Left lung (tissue), 10 donors: Measurements from ENCODE around the gene RASGRP2. TPM values are rescaled to one million over a fixed set of nuclear protein-coding genes. Genes with fewer than 3 reads are reported as not detected.

Experiments used
- ATAC-seq: fragments of 200-7000 bp; cut with Tn5 transposase; one replicate; pipeline ENCODE4 v1.9.1; 2020; ENCODE audit warnings: moderate library complexity
- DNase-seq, 4 donors: peaks; one replicate each; pipeline ENCODE4 v3.0.0-alpha.2; 2013 to 2020
- H3K27ac ChIP-seq, 2 donors: fragments of 200-600 bp; sonication (generic) in 1 of 2; one replicate each; pipeline versions ENCODE4 v1.5.0 to v1.8.0; 2020 to 2021
- H3K27me3 ChIP-seq, 2 donors: fragments of 200-600 bp; sonication (generic) in 1 of 2; one replicate each; pipeline versions ENCODE4 v1.5.0 to v1.8.0; 2020 to 2021
- H3K36me3 ChIP-seq, 2 donors: fragments of 200-600 bp; sonication (generic) in 1 of 2; one replicate each; pipeline versions ENCODE4 v1.5.0 to v1.8.0; 2020 to 2021
- H3K4me1 ChIP-seq, 2 donors: fragments of 200-600 bp; one replicate each; pipeline ENCODE4 v1.8.0; 2021
- H3K4me3 ChIP-seq, 2 donors: fragments of 200-600 bp; sonication (generic) in 1 of 2; one replicate each; pipeline versions ENCODE4 v1.5.0 to v1.8.0; 2020 to 2021; ENCODE audit warnings: mild to moderate bottlenecking in 1 of 2
- H3K9me3 ChIP-seq, 2 donors: fragments of 200-600 bp; sonication (generic) in 1 of 2; one replicate each; pipeline versions ENCODE4 v1.5.0 to v1.8.0; 2020 to 2021
- CTCF ChIP-seq, 2 donors: fragments of 200-600 bp; sonication (generic) in 1 of 2; IDR thresholded peaks; one replicate each; pipeline versions ENCODE4 v1.5.0 to v1.8.0; 2021; ENCODE audit warnings: antibody characterized with exemption in 2 of 2
- intact Hi-C, 2 donors: fragments of 100-400 bp; cut with DNase I; formaldehyde crosslinking; loops; one replicate each; pipeline versions ENCODE4 v1.11.2 to v1.14.2; 2022
- polyA plus RNA-seq, 6 donors: library from polyadenylated mRNA; unstranded; fragments of 120-200 nt; gene quantifications; one replicate each; pipeline ENCODE4 v1.2.1, GENCODE V29; 2013; ENCODE audit not compliant: insufficient read length in 6 of 6
- total RNA-seq, 2 donors: library from RNA; stranded (reverse); fragmentation: NEBNext Ultra II Directional; extraction: Animal tissue kit (Norgen Biotek cat#: 25700); gene quantifications; one replicate each; pipeline ENCODE4 v1.2.1, GENCODE V29; 2021
- donor health status: DM: no; HTN: yes; CAD: no.
- donor health status: DM: no; HTN: no; CAD: no.

The RASGRP2 gene
- total and polyA plus RNA-seq, 8 donors = 9.0 to 35.3 (median 9.9) TPM

GRCh38 chr11:64747961-64748665, 4.2 kb upstream of the RASGRP2 start:
- no peak for TF ChIP-seq CTCF (IDR thresholded peaks at IDR 0.05)
- peaks cover 17 to 31% of the 10 kb centered on the region in 2 donors for H3K4me1 ChIP-seq
- H3K4me3 ChIP-seq = no peak overlapping the region
- H3K27me3 ChIP-seq = peaks cover 5 to 29% of the 10 kb centered on the region in 2 donors
- no peak for DNase-seq
- ATAC-seq = no peak
- peaks cover 0 to 5% of the 10 kb centered on the region in 2 donors for H3K36me3 ChIP-seq
- H3K27ac ChIP-seq = no peak overlapping the region
- no peaks in the 10 kb centered on the region for H3K9me3 ChIP-seq
- intact Hi-C loops = no loop called here

DNA sequence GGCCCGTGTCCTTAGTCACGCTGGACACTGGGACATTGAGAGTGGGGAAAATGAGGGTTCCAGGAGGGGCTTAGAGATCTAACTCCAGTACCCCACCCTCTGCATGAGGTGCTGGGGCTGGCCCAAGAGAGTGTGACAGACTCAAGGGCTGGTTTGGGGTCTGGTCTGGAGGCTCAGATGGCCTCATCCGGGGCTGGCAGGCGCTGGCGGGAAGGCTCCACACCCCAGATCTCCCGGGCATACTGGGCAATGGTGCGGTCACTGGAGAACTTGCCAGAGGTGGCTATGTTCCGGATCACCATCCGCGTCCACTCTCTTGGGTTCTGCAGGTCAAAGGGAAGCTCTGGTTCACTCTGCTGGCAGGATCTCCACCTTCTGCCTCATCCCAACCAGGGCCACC, 2.5 kb upstream of the RASGRP2 start:
- DNase-seq = no peak
- Histone ChIP-seq H3K36me3 (peaks cover 0 to 5% of the 10 kb centered on the region in 2 donors), H3K4me1 (peaks cover 27 to 47% of the 10 kb centered on the region in 2 donors), H3K27me3 (peaks cover 5 to 46% of the 10 kb centered on the region in 2 donors), H3K27ac (peak overlapping the region; percentile 88 to 99), H3K4me3 (no peak overlapping the region), H3K9me3 (no peaks in the 10 kb centered on the region)
- no peak for ATAC-seq
- TF ChIP-seq CTCF (IDR thresholded peaks at IDR 0.05) = no peak
- intact Hi-C loops = no loop called here

GRCh38 chr11:64745521-64746328, 1.8 kb upstream of the RASGRP2 start:
- DNase-seq (peak; percentile 19 to 95 (median 72)), ATAC-seq (peak; percentile 54)
- Histone ChIP-seq H3K4me1 (peaks cover 27 to 53% of the 10 kb centered on the region in 2 donors), H3K27me3 (peaks cover 5 to 53% of the 10 kb centered on the region in 2 donors), H3K36me3 (peaks cover 0 to 6% of the 10 kb centered on the region in 2 donors), H3K4me3 (peak overlapping the region; percentile 28 to 59), H3K9me3 (no peaks in the 10 kb centered on the region), H3K27ac (peak overlapping the region; percentile 88 to 99)
- no peak for TF ChIP-seq CTCF (IDR thresholded peaks at IDR 0.05)
- intact Hi-C loops = no loop called here

DNA sequence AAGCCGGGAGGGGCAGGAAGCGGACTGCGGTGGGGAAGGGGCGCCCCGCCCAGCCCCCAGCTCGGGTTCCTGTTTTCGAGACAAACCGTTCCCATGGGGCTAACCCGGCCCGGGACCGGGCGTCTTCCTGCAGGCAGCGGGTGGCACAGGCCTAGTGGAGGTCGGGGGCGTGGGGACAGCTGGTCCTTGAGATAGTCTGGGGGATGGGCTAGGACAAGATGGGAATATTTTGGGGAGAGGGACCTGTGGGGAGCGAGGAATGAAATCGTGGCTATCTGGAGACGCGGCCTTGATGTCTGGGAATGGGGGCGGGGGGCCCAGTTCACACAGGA, 1.2 kb upstream of the RASGRP2 start:
- H3K9me3 ChIP-seq = no peaks in the 10 kb centered on the region
- peaks cover 0 to 9% of the 10 kb centered on the region in 2 donors for H3K36me3 ChIP-seq
- intact Hi-C loops = no loop called here
- H3K4me3 ChIP-seq = peak overlapping the region; percentile 28 to 59
- TF ChIP-seq CTCF (IDR thresholded peaks at IDR 0.05) = no peak
- H3K4me1 ChIP-seq = peaks cover 27 to 53% of the 10 kb centered on the region in 2 donors
- peaks cover 5 to 59% of the 10 kb centered on the region in 2 donors for H3K27me3 ChIP-seq
- DNase-seq = peak; percentile 19 to 97 (median 72)
- ATAC-seq = peak; percentile 13
- peak overlapping the region; percentile 88 to 99 for H3K27ac ChIP-seq
